D721Med (cell line): ENCODE data around the gene KCMF1.

ENCODE experiments used
- DNase-seq: peaks from one replicate; pipeline ENCODE4 v3.0.0; 2011; ENCODE audit warnings: low spot score; ENCODE audit not compliant: insufficient read length
- FAIRE-seq: peaks from 2 replicates; lab custom pipeline; 2011; peaks lifted over from hg19 to GRCh38; lab: Jason Lieb, UNC
- TF ChIP-seq, protein P1 (sequence below): IDR thresholded peaks from 2 replicates; pipeline ENCODE4 v1.5.1; 2012; ENCODE audit warnings: mild to moderate bottlenecking, control low read depth; ENCODE audit not compliant: insufficient read depth; ENCODE audit errors: missing control alignments

Gene KCMF1

DNA sequence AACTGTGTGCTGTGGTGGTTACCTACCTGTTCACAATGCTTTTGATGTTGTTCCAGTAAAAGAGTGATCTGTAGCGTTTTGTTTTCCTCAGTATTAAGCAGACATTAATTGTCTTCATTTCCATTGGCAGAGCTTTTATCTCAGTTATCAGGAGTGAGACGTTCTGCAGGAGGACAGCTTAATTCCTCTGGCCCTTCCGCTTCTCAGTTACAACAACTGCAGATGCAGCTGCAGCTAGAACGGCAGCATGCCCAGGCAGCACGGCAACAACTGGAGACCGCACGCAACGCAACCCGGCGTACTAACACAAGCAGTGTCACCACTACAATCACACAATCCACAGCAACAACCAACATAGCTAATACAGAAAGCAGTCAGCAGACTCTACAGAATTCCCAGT lies 78.3 kb downstream of the KCMF1 start:
- TF ChIP-seq, protein P1, sequence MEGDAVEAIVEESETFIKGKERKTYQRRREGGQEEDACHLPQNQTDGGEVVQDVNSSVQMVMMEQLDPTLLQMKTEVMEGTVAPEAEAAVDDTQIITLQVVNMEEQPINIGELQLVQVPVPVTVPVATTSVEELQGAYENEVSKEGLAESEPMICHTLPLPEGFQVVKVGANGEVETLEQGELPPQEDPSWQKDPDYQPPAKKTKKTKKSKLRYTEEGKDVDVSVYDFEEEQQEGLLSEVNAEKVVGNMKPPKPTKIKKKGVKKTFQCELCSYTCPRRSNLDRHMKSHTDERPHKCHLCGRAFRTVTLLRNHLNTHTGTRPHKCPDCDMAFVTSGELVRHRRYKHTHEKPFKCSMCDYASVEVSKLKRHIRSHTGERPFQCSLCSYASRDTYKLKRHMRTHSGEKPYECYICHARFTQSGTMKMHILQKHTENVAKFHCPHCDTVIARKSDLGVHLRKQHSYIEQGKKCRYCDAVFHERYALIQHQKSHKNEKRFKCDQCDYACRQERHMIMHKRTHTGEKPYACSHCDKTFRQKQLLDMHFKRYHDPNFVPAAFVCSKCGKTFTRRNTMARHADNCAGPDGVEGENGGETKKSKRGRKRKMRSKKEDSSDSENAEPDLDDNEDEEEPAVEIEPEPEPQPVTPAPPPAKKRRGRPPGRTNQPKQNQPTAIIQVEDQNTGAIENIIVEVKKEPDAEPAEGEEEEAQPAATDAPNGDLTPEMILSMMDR, result no peak
- DNase-seq, result no peak
- no peak for FAIRE-seq

DNA sequence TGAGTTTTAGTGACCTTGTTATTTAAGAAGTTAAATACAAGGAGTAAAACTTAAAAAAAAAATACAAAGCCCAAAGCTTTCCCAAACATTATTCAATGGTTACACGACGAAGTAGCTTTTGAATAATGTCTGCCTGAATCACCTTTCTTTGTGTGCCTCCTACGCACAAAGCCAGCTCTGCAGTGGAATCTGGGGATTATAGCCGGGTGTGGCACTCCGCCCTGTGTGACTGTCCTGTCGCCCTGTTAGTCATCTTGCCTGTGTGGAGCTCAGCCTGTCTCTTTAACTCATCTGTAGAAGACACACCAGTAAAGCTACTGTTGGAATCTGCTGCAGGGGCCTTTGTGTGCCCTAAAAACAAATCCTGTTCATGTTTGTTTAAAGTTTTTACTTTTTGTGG lies 82.8 kb downstream of the KCMF1 start:
- TF ChIP-seq, protein P1, result no peak
- FAIRE-seq (no peak), DNase-seq (no peak)

DNA sequence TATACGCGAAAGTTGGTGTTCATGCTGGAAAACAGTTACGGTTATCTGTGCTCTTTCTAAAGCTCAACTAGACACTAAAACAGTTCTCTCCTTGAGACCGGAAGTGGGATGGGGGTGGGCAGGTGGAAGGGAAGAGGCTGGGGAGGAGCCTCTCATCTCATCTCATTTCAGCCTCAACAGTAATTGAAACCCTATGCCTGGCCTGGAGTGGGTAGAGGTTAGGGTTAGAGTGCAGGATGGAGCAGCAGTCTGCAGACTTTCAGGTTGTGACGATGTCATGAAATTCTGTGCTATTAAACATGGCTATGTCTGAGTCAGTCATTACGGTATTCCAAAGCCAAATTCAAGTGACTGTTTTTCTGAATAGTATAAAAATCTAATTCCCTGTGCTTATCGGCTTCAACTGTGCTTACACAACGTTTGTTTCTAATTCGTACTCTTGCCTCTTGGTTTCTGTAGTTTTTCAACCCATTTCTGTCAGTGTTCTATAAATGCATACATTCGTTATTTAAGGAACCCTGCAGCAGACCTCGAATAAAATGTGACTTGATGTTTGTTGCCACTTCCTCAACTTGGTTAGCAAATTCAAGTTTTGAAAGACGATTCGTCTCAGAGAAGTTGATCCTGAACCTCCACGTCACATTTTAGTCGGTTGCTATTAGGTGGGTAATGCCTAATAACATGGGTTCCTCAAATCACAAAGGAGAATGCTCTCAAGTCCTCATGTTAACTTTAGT lies 86.4 kb downstream of the KCMF1 start:
- FAIRE-seq (no peak), DNase-seq (no peak)
- TF ChIP-seq, protein P1, result no peak

DNA sequence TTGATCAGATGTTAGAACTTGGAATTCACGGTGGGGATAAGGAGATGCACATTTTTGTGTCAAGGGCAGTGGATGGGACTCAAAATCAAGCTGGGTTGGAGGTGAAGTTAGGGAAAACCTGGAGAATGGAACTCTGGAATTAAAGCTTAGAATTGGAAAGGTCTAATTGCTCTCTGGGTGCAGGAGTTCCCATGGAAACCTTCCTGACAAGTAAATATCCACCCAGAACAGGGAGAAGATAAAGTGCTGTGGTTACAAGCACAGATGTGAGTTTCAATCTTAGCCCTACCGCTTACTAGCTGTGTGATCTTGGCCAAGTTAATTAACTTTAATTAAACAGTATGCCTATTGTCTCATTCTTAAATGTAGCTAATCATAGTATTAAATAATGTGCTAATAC lies 90.9 kb downstream of the KCMF1 start:
- FAIRE-seq, result no peak
- DNase-seq, result no peak
- TF ChIP-seq, protein P1, result no peak

DNA sequence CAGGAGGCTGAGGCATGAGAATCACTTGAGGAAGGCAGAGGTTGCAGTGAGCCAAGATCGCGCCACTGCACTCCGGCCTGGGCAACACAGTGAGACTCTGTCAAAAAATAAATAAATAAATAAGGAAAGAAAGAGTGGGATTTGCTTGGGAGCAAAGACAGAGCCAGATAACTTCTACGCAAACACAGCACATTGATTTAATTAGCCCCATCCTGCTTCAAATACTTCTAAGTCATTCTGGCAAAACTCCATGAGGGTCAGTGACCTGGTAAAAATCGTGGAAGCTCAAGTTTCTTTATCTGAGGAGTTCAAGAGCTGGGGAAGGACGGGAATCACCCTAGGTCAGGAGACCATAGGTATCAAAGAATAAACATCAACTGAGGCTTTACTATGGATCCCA lies 91.6 kb downstream of the KCMF1 start:
- DNase-seq (no peak), FAIRE-seq (no peak)
- TF ChIP-seq, protein P1, result no peak

DNA sequence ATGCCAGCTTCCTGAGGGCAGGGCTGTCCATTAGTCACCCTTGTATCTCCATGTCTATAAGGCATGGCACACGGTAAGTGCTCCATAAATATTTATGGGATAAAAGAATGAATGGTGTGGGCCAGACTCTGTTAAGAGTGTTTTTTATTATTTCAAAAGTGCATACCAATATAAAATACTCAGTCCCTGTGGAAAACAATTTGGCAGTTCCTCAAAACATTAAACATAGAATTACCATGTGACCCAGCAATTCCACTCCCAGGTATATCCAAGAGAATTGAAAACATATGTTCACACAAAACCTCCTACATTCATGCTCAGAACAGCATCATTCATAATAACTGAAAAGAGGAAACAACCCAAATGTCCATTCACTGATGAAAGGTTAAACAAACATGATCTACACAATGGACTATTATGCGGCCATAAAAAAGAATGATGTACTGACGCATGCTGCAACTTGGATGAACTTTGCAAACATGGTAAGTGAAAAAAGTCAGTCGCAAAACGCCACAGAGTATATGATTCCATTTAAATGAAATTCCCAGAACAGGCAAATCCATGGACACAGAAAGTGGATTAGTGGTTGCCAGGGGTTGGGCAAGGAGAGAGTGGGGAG lies 93.1 kb downstream of the KCMF1 start:
- DNase-seq (no peak), FAIRE-seq (no peak)
- TF ChIP-seq, protein P1, result no peak
